SK-N-SH treated with all-trans-retinoic acid at 6 μM for 48 hours (cell line): Measurements from ENCODE around the gene PDE9A.

Experiments
- ARNTL ChIP-seq: fragments of 450-650 bp; formaldehyde crosslinking; IDR thresholded peaks from 2 replicates; pipeline ENCODE4 v1.5.0; 2020; ENCODE audit warnings: low read depth, mild to moderate bottlenecking, moderate library complexity, borderline replicate concordance
- PATZ1 ChIP-seq: fragments of 250-450 bp; sonication (Bioruptor Pico); IDR thresholded peaks from 2 replicates; pipeline ENCODE4 v1.8.0; 2020; ENCODE audit warnings: mild to moderate bottlenecking, moderate library complexity, borderline replicate concordance
- POU6F1 ChIP-seq: fragments of 250-450 bp; sonication (Bioruptor Pico); IDR thresholded peaks from 2 replicates; pipeline ENCODE4 v1.8.0; 2021; ENCODE audit warnings: low read depth, mild to moderate bottlenecking, moderate library complexity, borderline replicate concordance
- PPARA ChIP-seq: fragments of 250-450 bp; sonication (Bioruptor Pico); IDR thresholded peaks from 2 replicates; pipeline ENCODE4 v1.5.0; 2020; ENCODE audit warnings: mild to moderate bottlenecking, borderline replicate concordance
- TOX ChIP-seq: fragments of 250-450 bp; sonication (Bioruptor Pico); IDR thresholded peaks from 2 replicates; pipeline ENCODE4 v1.8.0; 2021; ENCODE audit warnings: mild to moderate bottlenecking, moderate library complexity, borderline replicate concordance
- ZC3H10 ChIP-seq: fragments of 250-450 bp; sonication (Bioruptor Pico); IDR thresholded peaks from 2 replicates; pipeline ENCODE4 v1.5.1; 2021; ENCODE audit warnings: mild to moderate bottlenecking, moderate library complexity
- ZFP30 ChIP-seq: fragments of 450-650 bp; formaldehyde crosslinking; IDR thresholded peaks from 2 replicates; pipeline ENCODE4 v1.5.0; 2022; ENCODE audit warnings: mild to moderate bottlenecking, moderate library complexity
- ZNF565 ChIP-seq: fragments of 450-650 bp; formaldehyde crosslinking; conservative IDR thresholded peaks from 2 replicates; pipeline ENCODE4 v1.5.0; 2020; ENCODE audit warnings: low read depth, mild to moderate bottlenecking, moderate library complexity

- TF ChIP-seq PATZ1 (CRISPR knock-in tag) (no peak), ARNTL (CRISPR knock-in tag) (no peak), ZFP30 (no peak), TOX (CRISPR knock-in tag) (no peak), POU6F1 (CRISPR knock-in tag) (no peak), ZNF565 (CRISPR knock-in tag) (no peak), PPARA (CRISPR knock-in tag) (no peak), ZC3H10 (no peak)
Observed at GRCh38 chr21:42637267-42638041, 16.0 kb upstream of the PDE9A start.
